GM12873 (cell line): ENCODE results near the gene ESYT3.

ENCODE experiments used
- CTCF ChIP-seq: IDR thresholded peaks from 2 replicates; pipeline ENCODE4 v1.5.1; 2012; ENCODE audit warnings: low read depth, mild to moderate bottlenecking, moderate library complexity, low read length, control low read depth; ENCODE audit not compliant: insufficient read depth; ENCODE audit errors: missing control alignments

Gene ESYT3

DNA sequence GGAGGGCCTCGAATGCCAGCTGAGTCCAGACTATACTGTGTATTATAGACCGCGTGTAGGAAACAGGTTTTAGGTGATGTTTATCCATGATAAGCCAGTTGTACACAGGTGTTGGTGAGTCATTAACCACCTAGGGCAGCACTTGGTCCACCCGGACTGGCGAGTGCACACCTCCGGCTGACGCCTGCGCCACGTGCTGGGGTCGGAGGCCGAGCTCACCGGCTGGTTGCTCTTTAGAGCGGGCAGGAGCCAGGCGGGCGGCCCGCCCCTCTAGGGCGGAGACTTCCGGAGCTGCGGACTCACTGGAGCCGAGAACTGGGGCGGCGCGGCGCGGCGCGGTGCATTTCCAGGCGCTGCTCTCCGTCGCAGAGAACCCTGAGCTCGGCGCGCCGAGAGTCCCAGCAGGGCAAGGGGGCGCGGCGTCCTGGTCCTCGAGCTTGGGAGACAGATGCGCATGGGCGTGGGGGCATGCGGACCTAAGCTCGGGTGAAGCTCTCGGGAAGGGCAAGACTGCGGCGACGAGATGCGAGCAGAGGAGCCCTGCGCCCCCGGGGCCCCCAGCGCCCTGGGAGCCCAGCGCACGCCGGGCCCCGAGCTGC, at the start of gene ESYT3:
ESYT3 (plus strand) TSS at position 341 of the 599 bp plus-strand sequence; CDS start at position 524, 183 bp downstream.
- TF ChIP-seq CTCF = no peak

DNA sequence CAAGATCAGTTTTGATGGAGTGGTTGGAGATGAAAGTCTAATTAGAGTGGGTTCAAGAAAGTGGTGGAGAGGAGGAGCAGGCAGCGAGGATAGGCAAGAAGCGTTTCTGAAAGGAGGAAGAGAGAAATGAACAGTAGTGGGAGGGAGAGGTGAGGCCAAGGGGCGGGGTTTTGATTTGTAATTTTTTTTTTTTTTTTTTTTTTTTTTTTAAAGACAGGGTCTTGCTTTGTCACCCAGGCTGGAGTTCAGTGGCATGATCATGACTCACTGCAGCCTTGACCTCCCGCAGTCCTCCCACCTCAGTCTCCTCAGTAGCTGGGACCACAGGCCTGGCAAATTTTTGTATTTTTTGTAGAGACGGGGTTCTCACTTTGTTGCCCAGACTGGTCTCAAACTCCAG, 49.4 kb upstream of the ESYT3 start:
- no peak for TF ChIP-seq CTCF

- no peak for TF ChIP-seq CTCF
Observed at GRCh38 chr3:138389144-138389601, 45.2 kb upstream of the ESYT3 start.

DNA sequence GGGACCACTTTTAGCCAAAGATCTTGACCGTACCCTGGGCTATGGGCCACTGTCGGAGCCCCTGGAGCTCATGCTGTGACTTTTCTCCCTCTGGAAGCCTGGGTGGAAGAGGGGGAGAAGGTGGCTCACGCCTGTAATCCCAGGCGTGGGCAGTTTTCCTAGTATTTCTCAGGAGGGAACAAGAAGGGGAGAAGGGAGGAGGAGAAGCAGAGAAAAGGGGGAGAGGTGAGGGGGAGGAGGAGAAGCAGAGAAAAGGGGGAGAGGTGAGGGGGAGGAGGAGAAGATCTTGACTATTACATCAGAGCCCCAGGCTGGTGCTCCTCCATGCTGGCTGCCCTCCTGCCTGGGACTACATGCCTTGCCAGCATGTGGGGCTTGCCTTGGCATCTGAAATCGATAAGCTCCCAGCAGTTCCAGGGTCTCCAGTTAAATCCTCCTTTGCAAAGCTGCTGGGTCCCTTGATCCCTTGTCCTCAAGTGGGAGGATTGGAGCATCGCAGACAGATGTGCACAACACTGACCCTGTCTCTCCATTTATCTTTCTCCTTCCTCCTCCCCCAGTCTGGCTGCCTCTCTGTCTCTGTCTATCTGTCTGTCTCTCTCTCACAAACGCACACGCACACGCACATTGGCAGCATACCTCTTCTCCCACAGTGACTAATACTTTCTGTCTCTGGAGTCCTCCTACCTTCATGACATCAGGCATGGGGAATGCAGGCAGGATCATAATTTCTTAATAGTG, 44.4 kb upstream of the ESYT3 start:
- no peak for TF ChIP-seq CTCF

DNA sequence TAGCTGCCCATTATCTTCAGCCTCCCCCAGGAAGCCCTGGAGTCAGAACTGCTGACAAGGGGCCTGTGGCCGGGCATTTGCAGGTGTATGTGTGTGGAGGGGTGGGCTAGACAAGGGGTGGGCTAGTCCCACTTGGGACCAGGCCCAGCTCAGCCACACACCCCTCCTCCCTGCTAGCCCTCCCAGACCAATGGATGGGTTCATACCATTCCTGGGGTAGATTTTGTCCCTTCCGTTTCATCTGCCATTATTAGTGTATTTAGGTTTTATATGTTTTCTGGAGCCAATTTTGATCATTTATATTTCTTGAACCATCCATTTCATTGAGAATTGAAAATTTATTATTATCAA, 43.9 kb upstream of the ESYT3 start:
- TF ChIP-seq CTCF = no peak

DNA sequence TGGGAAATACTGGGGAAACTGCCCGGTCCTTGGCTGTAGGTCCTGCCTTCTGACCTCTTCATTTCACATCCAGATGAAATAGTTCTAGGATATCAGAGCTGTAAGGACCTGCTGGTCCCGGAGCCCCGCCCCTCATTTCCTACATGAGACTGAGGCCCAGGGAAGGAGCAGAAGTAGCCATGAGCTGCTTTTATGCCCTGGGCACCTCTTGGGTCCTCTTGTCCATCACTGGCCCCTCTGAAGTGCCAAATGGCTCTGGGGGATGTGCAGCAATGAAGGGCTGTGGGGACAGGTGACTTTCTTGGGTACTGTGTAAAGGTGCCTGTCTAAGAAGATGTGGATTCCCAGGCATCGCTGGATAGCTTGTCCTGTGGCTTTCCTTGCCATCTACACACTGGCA, 40.3 kb upstream of the ESYT3 start:
- no peak for TF ChIP-seq CTCF

DNA sequence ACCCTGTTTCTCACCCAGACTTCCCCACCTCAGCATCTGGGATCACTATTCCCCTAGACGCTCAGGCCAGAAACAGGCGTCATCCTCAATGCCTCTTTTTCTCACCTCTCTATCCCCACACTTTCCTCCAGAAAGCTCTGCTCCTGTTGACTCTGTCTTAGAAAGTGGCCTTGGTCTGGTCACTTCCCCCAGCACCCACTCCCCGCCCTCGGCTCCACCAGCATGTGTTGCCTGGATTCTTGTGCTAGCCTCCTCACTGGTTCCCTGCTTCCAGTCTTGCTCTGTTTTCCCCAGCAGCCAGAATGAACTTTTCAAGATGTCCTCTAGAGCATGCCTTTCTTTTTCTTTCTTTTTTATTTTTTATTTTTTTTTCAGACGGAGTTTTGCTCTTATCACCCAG, 39.7 kb upstream of the ESYT3 start:
- TF ChIP-seq CTCF = no peak
